Measurements from ENCODE around the gene GTF2A2.

Gene GTF2A2

GRCh38 chr15:59596640-59597039, 60.7 kb downstream of the GTF2A2 start:
- no peak for DNase-seq

- DNase-seq, result no peak
Observed at GRCh38 chr15:59595434-59595915, 61.8 kb downstream of the GTF2A2 start.

- no peak for DNase-seq
Observed at GRCh38 chr15:59594991-59595390, 62.3 kb downstream of the GTF2A2 start.

GRCh38 chr15:59594493-59594942, 62.8 kb downstream of the GTF2A2 start:
- DNase-seq, result no peak

GRCh38 chr15:59591356-59591755, 66.0 kb downstream of the GTF2A2 start:
- DNase-seq, result no peak

DNA sequence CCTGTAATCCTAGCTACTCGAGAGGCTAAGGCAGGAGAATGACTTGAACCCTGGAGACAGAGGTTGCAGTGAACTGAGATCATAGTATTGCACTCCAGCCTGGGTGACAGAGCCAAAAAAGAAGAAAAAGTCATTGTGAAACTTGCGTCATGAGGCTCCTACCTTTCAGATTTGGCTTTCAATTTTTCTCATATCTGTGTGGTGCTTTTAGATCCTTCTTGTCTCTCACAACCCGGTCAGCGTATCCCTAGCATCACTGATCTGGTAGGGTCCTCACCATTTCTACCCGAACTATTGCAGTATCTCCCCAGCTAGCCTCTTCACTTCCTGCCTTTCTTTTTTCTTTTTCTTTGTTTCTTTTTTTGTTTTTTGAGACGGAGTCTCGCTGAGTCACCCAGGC, 67.3 kb downstream of the GTF2A2 start:
- DNase-seq, result no peak
